Bronchial epithelial cell (primary cell): ENCODE measurements around the gene CIAO1. TPM values are rescaled to one million over a fixed set of nuclear protein-coding genes. Genes with fewer than 3 reads are reported as not detected.

ENCODE experiments used
- DNase-seq: peaks from one replicate; pipeline ENCODE4 v3.0.0-alpha.2; 2010; ENCODE audit warnings: low read depth
- FAIRE-seq: peaks from 2 replicates; lab custom pipeline; 2011; peaks lifted over from hg19 to GRCh38; lab: Jason Lieb, UNC
- H3K27me3 ChIP-seq: 2 replicates; pipeline ENCODE4 v1.5.1; 2011; ENCODE audit warnings: low read length; ENCODE audit not compliant: control insufficient read depth, insufficient read depth
- H3K36me3 ChIP-seq: 2 replicates; pipeline ENCODE4 v1.5.1; 2011; ENCODE audit warnings: low read length; ENCODE audit not compliant: control insufficient read depth, insufficient read depth
- H3K4me3 ChIP-seq: 2 replicates; pipeline ENCODE4 v1.5.1; 2011; ENCODE audit warnings: mild to moderate bottlenecking, low read depth, low read length, control low read depth
- total RNA-seq: library from RNA; depleted of rRNA; stranded (reverse); fragments of >200 nt; gene quantifications from 2 replicates; pipeline ENCODE4 v1.2.1, GENCODE V29; 2014
- TF ChIP-seq, protein P1 (sequence below): IDR thresholded peaks from 2 replicates; pipeline ENCODE4 v1.5.1; 2011; ENCODE audit warnings: mild to moderate bottlenecking, moderate library complexity, low read length, control low read depth, inconsistent platforms; ENCODE audit not compliant: insufficient read depth, severe bottlenecking

Gene CIAO1
- total RNA-seq, 1 donor from 2014 or later: 94.0 TPM

DNA sequence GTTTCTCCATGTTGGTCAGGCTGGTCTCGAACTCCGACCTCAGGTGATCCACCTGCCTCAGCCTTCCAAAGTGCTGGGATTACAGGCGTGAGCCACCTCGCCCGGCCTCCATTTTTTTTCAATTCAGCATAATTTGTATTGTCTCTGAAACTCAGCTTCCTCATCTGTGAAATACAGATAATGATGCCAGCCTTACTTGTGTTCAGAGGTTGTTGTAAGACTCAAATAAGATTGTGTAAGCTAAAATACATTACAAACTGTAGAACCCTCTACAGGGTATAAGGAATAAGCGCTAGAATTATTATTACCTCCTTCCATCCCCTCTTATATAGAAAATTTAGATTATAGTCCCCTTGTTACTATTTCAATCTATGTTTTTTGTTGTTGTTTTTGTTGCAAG, 32.6 kb upstream of the CIAO1 start:
- no peaks in the 10 kb centered on the region for H3K27me3 ChIP-seq
- DNase-seq (no peak), FAIRE-seq (no peak)
- TF ChIP-seq, protein P1, sequence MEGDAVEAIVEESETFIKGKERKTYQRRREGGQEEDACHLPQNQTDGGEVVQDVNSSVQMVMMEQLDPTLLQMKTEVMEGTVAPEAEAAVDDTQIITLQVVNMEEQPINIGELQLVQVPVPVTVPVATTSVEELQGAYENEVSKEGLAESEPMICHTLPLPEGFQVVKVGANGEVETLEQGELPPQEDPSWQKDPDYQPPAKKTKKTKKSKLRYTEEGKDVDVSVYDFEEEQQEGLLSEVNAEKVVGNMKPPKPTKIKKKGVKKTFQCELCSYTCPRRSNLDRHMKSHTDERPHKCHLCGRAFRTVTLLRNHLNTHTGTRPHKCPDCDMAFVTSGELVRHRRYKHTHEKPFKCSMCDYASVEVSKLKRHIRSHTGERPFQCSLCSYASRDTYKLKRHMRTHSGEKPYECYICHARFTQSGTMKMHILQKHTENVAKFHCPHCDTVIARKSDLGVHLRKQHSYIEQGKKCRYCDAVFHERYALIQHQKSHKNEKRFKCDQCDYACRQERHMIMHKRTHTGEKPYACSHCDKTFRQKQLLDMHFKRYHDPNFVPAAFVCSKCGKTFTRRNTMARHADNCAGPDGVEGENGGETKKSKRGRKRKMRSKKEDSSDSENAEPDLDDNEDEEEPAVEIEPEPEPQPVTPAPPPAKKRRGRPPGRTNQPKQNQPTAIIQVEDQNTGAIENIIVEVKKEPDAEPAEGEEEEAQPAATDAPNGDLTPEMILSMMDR: no peak
- no peaks in the 10 kb centered on the region for H3K36me3 ChIP-seq
- no peak overlapping the region for H3K4me3 ChIP-seq

DNA sequence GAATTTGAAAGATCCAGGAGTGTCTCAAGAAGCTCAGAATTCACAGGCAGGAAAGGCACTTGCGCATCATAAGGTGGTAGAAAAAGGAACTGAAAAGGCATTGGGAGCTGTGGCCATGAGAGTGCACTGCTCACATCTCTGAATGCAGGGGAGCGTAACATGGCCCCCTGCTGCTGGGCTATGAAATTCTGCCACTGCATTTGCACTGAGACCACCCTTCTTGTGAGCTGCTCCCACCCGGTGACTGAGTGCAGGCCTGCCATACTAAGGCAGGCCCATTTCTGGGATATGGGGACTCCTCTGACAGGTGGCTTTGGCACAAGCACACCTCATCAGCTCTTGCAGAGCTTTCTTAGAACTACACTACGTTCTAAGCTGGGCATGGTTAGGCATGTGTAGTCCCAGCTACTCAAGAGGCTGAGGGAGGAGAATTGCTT, 32.1 kb upstream of the CIAO1 start:
- TF ChIP-seq, protein P1: no peak
- FAIRE-seq (no peak), DNase-seq (no peak)
- H3K27me3 ChIP-seq: no peaks in the 10 kb centered on the region
- H3K36me3 ChIP-seq: no peaks in the 10 kb centered on the region
- no peak overlapping the region for H3K4me3 ChIP-seq

DNA sequence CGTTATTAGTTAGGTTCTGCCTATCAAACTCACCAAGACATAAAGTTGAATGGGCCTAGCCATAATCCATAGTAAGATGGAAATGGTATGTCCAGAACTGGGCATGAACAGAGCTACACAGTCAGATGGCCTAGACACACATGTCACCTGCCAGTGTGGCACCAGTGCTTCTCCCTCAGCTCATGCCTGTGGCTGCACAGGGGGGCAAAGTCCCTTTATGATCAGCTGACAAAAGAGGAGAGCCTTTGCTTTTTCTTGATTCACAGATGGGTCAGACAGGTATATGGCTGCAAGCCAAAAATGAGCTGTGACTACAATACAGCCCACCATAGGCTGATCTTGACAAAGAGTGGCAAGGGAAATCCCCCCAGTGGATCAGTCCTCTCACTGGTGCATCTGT, 29.1 kb upstream of the CIAO1 start:
- TF ChIP-seq, protein P1: no peak
- FAIRE-seq (no peak), DNase-seq (no peak)
- Histone ChIP-seq H3K4me3 (no peak overlapping the region), H3K27me3 (no peaks in the 10 kb centered on the region), H3K36me3 (no peaks in the 10 kb centered on the region)

DNA sequence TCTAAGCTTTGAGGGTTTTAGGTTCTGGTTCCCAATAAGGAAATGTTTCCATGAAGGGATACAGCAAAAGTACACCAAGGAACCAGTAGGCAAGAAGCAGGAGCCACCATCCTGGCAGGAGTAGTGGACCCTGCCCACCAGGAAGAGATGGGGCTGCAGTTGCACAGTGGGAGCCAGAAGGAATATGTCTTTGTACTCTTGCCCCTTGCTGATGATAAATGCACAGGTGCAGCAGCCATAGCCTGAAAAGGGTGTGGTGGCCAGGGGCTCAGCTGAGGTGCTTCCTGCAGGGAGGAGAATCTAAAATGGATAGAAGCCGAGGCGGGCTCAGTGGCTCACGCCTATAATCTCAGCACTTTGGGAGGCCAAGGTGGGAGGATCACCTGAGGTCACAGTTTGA, 27.8 kb upstream of the CIAO1 start:
- TF ChIP-seq, protein P1: no peak
- DNase-seq (no peak), FAIRE-seq (no peak)
- H3K4me3 ChIP-seq: no peak overlapping the region
- no peaks in the 10 kb centered on the region for H3K27me3 ChIP-seq
- no peaks in the 10 kb centered on the region for H3K36me3 ChIP-seq

DNA sequence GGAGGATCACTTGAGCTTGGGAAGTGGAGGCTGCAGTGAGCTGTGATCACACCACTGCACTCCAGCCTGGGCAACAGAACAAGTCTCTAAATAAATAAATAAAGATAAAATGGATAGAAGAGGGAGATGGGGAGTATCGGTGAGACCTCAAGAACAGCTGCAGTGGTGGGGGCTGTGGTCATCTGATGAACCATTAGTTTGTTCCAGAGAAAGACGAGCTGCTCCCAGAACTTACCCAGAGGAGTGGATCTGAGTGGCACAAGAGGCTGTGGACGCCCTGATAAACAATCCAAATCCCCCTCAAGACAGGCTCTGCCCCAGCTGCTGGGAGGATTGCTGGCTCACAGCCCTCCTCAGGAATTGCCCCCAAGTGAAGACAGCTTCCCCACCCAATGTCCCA, 26.9 kb upstream of the CIAO1 start:
- no peak overlapping the region for H3K4me3 ChIP-seq
- no peaks in the 10 kb centered on the region for H3K27me3 ChIP-seq
- DNase-seq (no peak), FAIRE-seq (no peak)
- H3K36me3 ChIP-seq: no peaks in the 10 kb centered on the region
- TF ChIP-seq, protein P1: no peak

DNA sequence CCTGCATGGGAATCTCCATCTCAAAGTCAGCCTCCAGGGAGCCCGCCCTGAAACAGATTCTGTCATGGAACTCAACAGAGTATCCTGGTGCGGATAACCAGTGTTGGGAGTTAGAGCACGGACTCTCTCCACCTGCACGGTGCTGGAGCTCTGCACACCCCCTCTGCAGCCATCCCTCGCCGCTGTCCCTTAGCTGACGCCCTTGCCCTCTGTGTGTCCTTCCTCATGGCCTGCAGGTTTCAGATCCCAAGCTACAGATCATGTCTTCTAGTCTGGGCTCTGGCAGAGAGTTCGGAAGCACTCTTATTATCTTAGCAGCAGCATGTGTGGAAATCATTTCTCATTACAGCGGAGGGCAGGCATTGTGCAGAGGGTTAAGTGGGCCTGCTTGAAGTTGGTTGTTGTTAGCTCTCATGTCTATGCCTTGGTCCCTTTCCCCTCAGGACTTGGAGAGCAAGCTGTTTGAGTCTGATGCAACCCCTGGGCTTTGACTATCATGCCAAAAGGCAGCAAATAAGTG, 26.2 kb upstream of the CIAO1 start:
- no peak for DNase-seq
- H3K27me3 ChIP-seq: no peaks in the 10 kb centered on the region
- H3K4me3 ChIP-seq: no peak overlapping the region
- TF ChIP-seq, protein P1: no peak
- no peaks in the 10 kb centered on the region for H3K36me3 ChIP-seq
- FAIRE-seq: no peak
